Measurements from ENCODE around the gene CEPT1.

CEPT1 gene

DNA sequence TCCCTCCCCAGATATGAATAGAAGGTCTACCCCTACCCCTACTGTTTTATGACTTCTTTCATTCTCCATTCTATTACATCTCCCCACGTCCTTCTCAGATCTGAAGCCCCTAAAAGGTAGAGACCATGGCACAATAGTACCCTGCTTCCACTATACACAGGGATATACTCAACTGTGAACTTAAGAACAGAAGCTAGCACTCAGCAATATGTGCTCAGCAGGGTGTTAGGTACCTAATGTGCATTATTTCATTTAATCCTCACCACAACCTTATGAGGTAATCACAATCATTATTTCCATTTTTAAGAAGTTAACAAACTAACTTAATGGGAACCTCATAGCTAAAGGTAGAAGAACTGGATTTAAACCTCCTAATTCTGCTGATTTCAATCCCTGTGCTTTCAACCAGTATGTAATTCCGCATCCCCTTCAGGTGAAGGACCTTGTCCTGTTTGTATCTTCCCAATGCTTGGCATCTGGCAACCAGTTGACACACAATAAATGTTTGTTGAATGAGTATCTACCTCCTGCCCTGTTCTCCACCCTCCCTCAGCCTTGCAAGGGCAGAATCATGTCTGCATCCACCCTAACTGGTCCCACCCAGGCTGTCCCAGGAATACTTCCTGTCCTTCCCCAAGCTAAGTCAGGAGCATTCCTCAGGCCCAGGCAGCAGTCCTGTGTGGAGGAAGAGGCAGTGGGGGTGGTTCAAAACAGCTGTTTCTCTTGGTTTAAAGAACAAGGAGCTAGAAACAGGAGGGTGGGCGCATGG, 53.9 kb downstream of the CEPT1 start:
- DNase-seq = no peak

DNA sequence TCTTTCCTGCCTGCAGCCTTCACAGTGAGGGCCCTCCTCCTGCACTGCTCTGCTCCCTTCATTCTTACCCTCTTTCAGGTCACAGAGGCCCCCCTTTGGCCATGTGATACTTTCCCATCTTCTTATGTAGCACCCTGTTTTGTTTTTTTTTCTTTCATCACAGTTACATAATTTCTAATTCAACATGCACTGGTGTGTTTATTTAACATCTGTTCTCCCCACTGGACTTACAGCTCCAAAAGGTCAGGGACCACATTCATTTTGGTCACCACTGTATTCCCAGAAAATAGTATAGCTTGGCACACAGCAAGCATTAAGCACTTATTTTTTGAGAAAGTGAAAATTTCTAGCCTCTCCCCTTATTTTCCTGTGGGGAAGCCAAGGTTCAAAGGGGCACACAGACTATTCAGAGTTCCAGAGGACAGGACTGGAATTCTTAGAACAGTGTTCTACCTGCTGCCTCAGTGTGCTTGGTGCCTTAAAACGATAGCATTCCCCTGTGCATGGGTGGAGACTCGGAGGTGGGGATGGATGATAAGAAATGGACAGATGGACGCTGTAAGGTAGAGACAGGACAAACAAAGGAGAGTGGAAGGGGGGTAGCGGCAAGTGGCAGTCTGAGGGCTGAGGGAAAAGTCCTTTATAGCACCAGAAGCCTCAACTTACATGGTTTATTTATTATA, 55.1 kb downstream of the CEPT1 start:
- no peak for DNase-seq

DNA sequence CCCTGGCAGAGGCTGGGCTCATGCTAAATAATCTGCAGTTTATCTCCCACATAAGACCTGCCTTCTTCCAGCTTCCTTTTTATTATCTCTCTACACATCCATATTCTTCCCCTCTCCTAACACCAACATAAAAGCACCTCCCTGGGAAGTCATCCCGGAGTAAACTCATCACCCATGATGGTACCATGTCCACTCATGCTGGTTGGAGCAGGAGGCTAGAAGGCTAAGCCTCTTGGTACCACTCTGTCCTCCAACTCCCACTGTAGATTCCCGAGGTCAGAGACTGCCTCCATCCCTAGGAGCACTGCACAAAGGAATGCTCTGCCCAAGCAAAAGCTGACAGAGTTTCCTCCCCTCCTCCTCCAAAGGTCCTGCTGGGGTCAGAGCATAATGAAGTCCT, 56.2 kb downstream of the CEPT1 start:
- no peak for DNase-seq

DNA sequence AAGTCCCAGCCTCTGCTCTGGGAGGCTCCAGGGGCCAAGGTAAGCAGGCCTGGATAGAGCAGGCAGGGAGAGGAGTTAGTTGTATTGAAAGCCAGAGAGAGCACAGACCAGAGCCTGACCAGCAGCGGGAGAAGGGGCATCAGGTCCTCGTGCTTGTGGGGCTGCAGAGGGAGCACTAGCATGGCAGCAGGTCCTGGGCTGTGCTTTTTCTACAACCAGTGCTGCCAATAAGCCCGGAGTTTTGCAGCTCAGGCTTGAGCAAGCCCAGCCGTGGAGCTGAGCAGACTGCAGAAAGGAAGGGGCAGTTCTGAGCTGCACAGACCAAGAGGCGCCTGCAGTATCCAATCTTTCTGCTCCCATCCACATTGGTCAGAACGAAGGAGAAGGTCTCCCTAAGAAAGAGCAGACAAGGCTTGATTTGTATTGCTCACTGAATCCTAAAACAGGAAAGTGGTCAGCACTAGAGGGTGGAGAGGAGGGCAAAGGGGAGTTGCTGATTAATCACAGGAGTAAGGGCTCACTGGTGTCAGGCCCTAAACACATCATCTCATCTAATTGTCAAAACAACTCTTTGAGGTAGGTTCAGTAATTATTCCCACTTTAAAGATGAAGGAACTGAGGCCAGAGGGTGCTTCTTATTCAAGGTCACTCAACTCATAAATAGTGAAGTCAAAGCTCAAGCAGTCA, 57.7 kb downstream of the CEPT1 start:
- peak in 1 of 2 donors; percentile 11 for DNase-seq

DNA sequence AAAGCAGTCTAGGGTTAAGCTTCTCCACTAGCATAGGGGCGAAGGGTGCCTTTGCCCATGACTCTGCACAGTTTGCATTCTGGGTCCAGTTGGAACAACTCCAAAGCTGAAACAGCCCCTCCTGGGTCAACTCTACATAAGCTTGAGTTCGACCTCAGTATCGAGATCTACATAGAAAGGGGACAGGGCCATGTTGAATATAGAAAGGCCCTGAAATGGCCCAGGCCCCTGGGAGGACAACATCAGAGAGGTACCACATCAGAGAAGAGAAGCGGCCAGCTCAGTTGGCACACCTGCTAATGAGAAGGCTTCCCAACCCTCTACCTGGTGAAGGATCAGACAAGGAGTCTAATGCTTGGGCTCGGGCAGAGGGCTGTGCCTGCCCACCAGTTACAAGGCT, 58.8 kb downstream of the CEPT1 start:
- DNase-seq = no peak

DNA sequence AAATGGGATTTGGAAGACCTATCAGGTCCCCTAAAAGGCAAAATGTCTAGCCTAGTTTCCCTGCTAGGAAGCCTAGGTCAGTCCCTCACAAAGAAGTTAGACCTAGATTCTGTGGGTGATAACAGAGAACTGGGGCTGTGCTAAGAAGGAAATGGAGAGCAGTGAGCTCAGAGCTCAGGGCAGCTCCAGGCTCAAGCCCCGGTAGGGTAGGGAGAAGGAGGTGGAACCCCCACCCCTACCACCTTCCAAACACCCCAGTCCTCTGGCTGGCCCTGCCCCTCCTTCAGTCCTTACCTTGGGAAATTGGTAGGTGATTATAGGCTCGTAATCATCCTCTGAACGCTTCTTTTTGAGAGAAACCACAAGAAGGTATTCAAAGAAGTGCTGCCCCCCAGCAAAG, 59.3 kb downstream of the CEPT1 start:
- no peak for DNase-seq

DNA sequence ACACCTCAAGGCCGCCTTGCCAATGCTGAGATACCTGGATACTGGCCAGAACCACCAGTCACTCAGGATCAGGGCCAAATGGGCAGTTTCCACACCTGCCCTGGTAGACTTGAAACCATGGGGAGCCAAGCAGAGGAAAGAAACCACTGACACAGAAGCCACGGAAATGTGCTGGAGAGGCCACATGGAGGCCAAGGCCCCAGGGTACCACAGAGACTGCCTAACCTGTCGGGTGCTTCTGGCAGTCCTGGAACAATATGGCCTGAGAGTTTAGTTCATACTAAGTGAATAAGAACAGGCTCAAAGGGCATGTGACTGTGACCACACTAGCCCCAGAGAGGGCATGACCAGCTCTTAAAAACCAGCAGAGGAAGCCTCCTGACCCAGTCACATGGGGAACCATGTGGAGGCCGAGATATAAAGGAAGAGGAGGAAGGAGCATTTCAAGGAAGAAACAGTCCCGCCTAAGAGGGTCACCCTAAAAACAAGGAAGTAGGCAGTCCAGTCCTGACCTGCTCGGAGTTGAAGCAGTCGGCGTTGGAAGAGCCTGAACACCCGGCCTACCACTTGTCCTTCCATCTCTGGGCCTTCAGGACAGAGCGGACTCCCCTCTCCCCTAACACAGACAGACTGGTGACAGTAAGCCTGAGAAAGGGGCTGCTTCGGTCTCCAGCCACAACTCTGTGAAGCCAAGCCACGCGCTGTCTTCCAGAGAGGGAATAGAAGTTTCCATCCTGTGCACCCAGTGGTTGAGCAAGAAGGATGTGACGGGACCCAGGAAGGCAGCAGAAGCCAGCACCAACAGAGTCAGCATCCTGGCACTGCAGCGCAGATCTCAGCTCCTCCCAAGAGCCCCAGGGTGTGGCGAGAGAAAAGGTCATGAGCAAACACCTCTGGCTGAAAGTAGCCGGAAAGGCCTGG, 60.1 kb downstream of the CEPT1 start, which contains the start of gene DENND2D:
TSS of gene DENND2D (minus strand) at position 766 of the 921 bp plus-strand sequence. CDS start at position 579, 187 bp downstream.
- DNase-seq = peak in 1 of 2 donors; percentile 50

DNA sequence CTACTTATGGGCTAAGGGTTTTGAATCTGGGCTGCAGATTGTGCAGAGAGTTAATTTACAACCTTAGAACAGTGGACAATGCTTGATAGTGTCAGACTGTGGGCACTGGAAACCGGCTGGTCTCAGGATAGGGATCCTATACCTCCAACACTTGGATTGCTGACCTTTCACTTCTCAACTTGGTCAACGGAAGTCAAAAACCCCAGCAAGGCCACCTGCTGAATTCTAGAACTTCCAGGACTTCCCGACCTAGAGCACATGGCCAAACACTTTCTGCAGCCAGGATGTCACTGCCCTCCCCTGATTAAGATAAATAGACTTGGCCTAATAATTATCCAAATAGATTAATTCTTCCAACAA, 60.8 kb downstream of the CEPT1 start:
- DNase-seq = no peak

DNA sequence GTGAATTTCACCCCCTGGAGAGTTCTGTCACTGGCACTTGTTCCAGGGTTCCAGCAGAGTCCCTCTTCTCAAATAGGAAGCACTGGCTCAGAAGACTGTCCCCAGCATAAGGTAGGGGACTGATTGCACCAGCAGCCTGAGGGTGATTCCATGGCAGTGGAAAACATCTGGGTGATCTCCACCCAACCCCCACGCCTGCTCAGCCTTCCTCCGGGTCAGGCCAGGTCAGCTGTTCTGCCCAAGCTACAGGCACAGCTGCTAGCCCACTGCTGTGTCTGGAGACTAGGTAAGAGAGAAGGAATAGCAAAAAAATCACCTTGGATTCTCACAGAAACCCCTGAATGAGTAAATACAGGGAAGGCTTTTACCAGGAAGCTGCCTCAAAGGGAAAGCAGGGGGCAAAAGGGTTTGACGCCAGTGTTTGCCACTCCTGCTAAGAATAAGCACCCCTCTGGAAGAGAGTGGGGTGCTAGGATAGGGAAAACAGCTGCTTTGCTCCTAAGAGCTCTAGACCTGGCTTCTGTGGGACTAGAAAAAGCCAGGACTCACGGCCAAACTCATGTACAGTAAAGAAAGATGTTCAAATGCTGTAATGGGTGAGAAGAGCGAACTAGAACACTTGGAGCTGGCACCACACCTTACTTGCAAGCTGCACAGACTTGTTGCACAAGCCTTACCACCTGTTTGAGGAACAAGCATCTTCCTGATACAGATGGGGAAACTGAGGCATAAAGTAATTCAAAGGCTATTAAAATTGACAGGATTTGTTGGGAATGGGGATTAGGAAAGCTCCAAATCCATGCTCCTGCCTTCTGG, 61.5 kb downstream of the CEPT1 start:
- no peak for DNase-seq

DNA sequence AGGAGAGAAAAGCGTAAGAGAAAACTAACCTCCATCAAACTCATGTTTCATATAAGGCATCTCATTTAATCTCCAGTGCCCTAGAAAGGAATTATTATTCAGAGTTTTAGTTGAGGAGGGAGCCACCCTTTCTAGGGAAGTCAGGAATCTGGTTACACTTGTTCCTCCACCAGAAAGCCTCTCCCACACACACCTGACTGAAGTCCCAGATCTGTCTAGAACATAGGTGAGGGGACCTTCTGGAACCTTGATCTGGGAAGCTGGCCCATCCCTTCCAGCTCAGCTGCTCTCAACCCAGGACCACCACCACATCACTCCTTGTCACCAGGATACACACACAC, 62.3 kb downstream of the CEPT1 start:
- DNase-seq = no peak

DNA sequence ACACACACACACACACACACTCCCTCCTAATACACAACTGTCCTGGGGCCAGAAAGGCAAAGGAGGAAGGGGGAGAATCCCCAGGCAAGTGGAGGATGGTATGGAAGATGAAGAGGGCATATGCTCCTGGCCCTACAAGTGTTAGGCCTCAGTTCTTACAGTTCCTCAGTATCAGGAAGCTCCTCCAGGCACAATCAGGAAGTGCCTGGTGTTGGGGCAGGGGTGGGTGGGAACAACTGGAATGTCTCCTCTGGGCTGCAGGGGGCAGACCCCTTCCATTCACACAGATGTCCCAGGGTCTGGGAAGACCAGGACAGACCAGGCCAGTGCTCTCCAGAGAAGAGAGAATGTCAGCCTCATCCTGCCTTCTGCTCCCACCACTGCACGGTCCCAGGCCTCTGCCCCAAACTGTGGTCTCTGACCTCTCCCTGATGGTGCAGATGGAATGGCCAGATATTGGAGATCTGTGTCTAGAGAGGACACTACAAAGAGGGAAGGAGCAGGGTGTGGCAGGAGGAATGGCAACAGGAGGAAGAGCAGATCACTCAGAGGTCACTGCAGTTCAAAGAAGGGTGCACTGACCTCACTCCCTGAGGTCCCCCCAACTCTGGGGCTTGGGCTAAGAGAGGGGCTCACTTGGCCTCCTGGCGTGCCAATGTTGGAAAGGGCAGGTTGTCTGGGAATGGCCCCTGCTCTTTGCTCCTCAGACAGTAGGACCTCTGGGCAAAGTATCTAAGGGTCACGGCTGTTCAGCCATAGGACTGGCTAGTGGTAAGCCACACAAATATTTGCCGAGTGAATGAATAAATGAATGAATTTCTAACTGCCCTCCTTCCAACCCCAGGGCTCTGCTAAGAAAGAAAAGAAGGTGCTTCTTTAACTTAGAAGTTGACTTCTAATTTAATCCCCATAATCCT, 62.9 kb downstream of the CEPT1 start:
- DNase-seq = no peak

DNA sequence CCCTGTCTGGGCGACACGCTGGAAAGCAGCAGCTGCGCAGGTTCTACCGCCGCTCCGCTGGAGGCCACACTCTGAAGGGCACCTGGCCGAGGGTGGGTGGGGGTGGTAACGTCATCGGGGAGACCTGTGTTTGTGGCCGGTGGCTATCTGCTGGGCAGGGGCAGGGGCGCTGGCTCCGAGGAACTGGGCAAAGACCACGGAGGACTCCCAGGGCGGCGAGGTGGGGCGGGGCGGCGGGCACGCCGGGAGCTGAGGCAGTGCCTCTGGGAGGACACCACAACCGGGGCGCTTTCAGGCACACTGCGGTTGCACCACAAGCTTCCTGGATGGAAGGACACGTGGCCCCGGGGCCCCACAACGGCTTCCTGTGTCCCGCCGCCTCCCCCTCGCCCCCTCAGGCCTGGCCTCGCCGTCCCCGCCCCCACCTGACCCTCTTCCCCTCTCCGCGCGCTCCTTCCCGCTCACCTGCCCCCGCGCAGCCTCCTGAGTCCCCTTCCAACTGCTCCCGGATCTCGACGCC, 63.7 kb downstream of the CEPT1 start:
- no peak for DNase-seq

DNA sequence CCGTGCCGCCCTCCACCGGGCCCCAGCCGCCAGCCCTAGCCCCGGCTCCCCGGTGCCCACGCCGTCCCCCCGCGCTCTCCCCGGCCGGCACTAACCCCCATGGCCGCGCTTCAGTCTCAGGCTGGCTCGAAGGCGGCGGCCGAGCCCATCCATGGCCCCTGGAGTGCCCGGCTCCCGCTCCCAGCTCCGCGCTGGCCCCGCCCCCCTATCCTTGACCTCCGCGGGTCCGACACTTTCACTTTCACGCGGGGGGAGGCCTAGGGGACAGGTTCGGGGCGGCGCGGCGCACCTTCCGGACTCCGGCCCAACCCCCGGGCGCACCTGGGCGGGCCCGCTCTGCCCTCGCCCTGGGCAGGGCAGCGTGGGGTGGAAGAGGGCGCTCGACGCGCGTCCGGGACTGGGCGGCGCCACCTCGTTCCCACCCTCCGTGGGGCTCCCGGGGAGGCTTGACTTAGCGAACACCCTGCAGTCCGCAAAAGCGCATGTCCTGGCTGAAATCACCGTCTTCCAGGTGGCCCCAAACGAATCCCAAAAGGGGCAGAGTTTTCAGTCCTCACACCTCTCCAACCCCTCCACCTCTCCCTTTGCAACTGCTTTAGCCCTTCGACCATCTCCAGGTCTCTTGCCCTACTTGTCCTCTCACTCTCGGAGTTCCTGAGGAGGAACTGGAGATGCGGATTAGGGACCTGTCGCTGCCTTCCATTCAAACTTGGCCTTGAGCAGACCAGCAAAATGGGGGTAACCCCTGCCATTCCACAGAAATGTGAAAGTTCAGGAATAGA, 64.4 kb downstream of the CEPT1 start:
- no peak for DNase-seq

DNA sequence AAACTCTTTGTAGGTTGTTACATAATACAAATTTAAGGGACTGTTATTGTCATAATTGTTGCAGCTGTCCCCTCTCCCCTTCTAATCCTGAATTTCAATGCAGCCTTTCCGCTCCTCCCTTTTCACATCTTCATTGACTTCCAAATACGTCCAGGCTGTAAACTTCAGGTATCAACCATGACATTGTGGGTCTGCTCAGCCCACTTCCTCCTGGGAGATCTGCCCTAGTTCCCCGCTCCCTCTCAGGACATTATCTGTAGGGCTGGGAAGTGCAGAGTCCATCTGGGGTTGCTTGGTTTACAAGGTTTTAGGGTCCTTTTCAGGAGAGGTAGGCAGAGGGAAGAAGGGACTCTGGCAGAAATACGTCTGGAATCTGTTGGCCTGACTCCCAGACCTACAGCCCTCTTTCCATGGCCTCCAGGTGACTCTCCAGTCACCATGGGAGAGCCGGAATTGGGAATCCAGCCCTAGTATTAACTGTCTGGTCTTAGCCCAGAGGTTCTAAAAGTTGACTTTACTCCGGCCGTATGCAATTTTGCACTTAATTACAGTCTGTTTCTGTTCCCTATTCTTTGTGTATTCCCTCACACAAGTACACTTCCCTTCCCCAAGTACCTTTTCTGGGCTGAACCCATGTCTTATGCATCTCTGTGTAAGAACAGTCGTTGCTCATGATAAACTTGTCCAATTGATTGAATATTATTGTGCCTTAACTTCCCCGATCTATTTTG, 65.1 kb downstream of the CEPT1 start:
- no peak for DNase-seq

DNA sequence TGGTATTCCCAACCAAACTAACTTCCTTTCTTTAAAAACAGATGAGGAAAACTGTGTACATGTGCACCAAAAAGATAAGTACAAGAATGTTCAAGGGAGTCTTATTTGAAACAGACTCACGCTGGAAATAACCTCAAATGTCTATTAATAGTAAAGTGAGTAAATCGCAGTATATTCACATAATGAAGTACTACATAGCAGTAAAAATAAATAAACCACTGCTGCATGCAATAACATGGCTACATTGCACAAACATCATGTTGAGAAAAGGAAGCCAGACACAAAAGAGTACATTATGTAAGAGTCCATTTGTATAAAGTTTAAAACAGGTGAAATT, 65.7 kb downstream of the CEPT1 start:
- DNase-seq = no peak

DNA sequence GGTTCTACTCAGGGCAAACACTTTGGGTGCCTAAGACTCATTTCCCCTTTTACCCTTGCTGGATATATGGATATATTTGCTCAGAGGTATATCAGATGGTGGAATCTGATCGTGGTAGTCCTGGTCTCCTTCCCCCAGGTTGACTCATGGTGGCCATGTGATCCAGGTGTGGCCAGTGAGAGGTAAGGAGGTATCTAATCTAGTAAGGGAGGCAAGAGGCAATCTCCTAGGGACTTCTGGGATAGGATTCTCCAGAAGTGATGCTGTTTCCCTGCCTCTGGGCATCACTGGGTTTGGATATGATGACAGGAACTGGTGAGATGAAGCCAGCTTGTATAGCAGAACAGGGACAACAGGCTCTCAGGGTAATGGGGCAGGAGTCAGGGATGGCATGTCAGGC, 68.9 kb downstream of the CEPT1 start:
- DNase-seq = no peak

DNA sequence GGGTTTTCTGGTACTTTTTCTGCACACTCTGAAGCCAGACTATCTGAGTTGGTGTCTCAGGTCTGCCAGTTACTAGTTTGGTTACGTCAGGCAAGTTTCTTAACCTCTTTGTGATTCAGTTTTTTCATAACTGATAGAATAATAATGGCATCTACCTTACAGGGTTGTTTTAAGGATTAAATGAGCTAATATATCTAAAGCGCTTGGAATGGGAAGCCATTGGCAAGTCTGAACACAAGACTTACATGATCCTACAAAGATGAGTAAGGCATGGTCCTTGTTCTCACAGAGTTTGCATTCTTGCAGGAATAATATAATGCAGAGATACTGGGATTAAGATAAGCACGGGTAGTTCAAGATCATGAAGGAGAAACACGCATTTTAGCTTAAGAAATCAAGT, 69.6 kb downstream of the CEPT1 start:
- DNase-seq = no peak

DNA sequence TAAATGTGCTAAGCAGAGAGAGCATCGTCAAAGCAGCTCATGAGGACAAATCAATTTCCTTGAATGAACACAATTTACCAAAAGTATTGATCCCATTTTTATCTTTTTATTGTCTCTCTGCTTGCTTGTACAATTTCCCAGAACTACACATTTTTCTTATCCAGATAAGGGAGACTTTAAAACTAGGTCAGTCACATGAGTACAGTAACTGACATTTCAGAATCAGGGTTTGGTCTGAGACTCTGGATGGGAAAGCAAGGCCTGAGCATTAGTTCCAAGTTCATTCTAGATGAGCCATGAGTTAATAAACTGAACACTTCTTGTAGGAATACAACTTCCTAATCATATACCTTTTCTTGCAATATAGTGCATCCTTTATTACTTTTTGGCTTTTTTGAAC, 71.9 kb downstream of the CEPT1 start:
- DNase-seq = no peak

DNA sequence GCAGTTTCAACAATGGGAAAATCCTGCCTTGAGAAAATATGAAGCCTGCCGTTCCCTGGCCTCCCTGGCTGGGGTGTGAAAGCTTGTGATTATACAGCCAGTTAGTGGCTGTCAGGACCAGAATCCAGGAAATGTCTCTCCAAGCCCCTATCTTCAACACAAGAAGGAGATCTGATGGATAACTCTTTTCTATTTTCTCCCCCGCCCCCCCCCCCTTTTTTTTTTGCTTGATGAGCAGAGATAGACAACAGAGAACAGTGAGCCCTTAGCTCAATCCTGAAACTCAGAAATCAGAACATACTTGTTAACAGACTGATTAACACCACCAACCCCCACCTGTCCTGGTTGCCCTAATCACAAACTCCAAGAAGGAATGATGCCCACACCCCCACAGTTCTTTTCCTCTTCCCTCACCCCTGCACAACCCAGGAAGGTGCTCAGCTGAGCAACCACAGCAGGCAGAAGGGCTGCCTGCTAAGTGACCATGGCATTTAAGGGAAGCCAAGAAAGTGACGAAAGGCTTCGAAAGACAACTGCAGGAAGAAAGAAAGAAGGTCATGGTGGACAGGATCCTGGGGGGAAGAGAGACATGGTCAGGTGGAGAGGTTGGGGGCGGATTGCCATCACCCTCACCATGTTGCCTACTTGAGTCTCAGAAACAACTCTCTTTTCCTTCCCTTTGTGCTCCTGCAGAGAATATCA, 72.8 kb downstream of the CEPT1 start:
- no peak for DNase-seq

Data from hippocampal formation (tissue), 2 donors.